GM12875 (cell line): ENCODE measurements around the gene MSI2.

Experiments used
- H3K4me3 ChIP-seq: one replicate; pipeline ENCODE4 v1.5.1; 2011; ENCODE audit warnings: low read depth, low read length, control low read depth
- CTCF ChIP-seq: IDR thresholded peaks from 2 replicates; pipeline ENCODE4 v1.5.1; 2011; ENCODE audit warnings: low read depth, mild to moderate bottlenecking, control low read depth, inconsistent platforms, low read length, moderate library complexity, borderline replicate concordance; ENCODE audit not compliant: insufficient read depth

MSI2 gene

GRCh38 chr17:57442401-57442823 is 186.1 kb downstream of the MSI2 start:
- no peak overlapping the region for H3K4me3 ChIP-seq
- TF ChIP-seq CTCF: no peak

GRCh38 chr17:57442914-57443571 is 186.7 kb downstream of the MSI2 start:
- no peak overlapping the region for H3K4me3 ChIP-seq
- TF ChIP-seq CTCF: no peak

- TF ChIP-seq CTCF: no peak
- H3K4me3 ChIP-seq: no peak overlapping the region
Measured at GRCh38 chr17:57443781-57444180, 187.5 kb downstream of the MSI2 start.

GRCh38 chr17:57444682-57445450 is 188.5 kb downstream of the MSI2 start:
- TF ChIP-seq CTCF: no peak
- no peak overlapping the region for H3K4me3 ChIP-seq

GRCh38 chr17:57445772-57446472 is 189.6 kb downstream of the MSI2 start:
- no peak overlapping the region for H3K4me3 ChIP-seq
- no peak for TF ChIP-seq CTCF

- H3K4me3 ChIP-seq: no peak overlapping the region
- TF ChIP-seq CTCF: no peak
Measured at GRCh38 chr17:57447357-57447989, 191.2 kb downstream of the MSI2 start.
